ENCODE data around the gene THOP1.
"Not testable (repeated sequence)": the region's sequence is repeated elsewhere in the genome, so short reads cannot be mapped to it uniquely, and the experiment has no call there.

The THOP1 gene

DNA sequence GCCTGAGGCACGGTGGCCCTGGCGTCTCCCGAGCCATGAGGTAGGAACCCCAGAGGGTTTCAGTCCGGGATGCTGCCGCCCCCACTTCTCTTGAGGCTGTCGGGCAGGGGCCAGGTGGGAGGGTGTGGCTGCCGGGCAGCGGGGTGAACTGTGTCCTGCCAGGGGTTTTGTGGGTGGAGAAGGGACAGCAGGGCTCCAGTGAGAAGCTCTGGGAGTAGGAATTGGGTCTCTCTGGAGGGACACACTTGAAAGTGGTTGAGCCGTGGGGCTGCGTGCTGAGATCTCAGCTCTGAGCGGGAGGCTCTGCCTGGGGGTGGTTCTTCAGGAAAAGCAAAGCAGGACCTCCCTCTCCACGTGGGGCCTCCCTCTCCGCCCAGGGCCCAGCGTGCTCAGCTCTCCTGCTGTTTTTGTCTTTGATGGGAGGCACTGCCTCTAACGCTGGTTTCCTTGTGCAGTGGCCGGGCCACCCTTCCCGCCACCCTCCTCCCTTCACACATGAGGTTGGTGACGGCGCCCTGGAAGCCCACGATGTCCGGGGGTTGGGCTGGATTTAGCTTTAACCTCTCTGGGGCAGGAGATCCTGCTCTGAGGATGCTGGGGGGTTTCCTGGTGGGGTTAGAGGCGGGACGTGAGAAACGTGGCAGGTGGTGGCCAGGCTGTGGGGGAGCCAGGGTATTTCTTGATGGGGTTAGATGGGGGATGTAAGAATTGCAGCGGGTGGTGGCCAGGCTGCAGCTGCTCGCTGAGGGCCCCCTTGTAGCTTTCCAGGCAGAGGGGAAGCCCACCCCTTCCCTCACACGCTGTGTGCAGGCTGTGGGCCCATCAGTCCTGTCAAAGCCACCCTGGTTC, 19.1 kb downstream of the THOP1 start:
- DNase-seq = no peak

DNA sequence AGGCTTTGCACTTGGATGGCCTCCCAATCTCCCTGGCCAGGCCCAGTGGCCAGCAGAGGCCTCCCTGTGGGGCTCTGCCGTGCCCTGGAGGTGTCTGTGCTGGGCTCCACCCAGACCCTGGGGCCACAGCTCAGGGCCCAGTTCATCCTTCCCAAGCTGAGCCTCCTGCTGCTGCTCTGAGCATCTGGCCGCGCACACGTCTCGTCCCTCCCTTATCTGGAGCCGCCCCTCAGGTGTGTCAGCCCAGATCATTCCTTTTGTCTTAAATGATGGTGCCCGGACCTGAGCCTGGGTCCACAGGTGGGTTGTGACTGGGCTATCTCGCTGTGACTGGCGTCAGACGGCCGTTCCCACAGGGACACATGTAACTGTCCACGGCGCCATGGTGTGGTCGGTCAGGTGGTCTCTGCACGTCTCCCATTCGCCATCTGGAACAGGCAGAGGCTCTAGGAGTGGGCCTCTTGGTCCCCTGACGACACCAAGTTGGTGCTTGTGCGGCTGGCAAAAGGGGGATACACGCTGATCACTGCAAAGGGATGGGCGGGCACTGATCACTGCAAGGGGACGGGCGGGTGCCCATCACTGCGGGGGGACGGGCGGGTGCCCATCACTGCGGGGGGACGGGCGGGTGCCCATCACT, 20.1 kb downstream of the THOP1 start:
- no peak for DNase-seq

DNA sequence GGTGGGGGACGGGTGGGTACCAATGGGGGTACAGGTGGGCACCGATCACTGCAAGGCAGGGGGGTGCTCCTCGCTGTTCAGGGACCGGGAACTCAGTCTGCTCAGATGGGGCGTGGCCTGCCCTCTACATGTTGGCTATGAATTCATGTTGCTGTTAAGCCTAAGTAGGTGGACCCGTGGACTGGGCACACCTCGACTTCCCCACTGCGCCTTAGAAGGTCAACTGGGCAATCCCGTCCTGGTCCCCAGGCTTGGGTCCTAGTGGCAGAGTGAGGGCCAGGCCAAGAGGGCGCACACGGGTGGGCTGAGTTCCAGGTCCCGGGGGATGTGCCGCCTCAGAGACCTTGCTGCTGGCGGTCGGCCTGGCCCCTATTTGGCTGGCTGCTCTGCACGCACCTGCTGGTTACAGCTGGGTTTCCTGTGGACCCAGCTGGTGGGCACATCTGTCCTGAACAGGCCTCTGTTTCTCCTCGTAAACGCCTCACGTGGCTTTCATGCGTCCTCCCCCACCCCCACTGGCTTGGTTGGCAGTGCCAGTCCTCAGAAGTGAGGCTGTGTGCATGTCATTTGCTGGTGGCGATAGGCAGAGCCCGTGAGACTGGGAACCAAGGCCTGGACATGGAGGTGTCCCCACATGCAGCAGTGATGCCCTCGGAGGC, 20.8 kb downstream of the THOP1 start:
- DNase-seq = no peak

DNA sequence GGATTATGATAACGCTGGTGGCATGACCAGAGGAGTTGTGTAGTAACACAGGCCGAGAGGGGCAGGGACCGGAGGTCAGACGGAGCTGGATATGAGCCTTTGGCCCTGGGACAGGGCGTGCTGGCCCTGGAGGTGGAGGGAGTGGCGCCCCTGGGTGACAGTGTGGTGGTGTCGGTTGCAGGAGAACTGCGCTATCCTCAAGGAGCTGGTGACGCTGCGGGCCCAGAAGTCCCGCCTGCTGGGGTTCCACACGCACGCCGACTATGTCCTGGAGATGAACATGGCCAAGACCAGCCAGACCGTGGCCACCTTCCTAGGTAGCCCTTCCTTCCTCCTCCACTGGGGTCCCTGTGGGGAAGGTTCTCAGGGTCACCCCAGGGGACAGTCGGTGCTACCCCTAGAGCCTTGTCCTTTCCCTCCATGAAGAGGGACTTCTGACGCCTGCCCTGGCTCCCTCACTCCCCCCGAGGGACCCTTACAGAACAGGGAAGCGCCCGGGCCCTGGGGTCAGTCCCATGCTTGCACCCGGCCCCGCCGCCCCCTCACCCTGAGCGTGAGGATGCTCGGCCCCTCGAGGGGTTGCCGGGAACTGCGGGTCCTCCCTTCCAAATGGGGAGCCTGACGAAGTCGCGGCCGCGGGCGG, 21.6 kb downstream of the THOP1 start:
- no peak for DNase-seq

DNA sequence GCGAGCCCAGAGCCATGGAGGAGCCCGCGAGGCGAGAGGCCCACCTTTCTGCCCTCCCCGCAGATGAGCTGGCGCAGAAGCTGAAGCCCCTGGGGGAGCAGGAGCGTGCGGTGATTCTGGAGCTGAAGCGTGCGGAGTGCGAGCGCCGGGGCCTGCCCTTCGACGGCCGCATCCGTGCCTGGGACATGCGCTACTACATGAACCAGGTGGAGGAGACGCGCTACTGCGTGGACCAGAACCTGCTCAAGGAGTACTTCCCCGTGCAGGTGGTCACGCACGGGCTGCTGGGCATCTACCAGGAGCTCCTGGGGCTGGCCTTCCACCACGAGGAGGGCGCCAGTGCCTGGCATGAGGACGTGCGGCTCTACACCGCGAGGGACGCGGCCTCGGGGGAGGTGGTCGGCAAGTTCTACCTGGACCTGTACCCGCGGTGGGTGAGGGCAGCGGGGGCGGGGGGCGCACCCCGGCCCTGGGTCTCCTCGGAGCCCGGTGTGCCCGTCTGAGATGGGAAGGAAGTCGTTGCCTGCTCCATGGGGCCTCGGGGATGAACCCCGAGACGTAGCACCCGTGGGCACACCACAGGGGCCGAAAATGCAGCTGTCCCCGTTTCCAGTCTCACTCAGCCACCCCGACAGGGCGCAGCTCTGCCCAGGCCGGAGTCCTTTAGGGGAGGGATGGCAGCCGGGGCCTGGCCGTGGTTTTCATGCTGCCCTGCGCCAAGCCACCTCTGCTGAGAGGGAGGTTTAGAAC, 22.3 kb downstream of the THOP1 start:
- no peak for DNase-seq

DNA sequence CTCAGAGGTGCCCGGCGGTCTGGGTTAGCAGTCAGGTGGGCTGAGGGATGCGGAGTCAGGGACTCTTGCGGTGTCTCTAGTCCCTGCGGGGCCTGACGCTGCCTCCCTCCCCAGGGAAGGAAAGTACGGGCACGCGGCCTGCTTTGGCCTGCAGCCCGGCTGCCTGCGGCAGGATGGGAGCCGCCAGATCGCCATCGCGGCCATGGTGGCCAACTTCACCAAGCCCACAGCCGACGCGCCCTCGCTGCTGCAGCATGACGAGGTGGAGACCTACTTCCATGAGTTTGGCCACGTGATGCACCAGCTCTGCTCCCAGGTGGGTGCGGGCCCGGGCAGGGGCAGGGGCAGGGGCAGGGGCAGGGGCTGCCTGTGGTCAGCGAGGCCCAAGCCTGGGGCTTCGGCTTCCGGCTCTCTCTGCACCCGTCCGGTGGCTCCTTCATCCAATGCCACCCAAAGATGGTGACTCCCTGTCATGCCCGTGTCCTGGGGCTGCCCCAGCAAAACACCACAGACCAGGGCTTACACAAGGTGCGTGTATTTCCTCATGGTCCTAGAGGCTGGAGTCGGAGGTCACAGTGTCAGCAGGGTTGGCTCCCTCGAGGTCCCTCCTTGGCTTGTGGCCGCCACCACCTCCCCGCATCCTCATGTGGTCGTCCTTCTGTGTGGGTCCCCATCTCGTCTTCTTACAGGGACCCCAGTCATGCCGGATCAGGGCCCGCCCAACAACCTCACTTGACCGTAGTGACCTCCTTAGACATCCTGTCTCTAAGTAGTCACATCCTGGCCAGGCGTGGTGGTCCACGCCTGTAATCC, 23.0 kb downstream of the THOP1 start:
- no peak for DNase-seq

DNA sequence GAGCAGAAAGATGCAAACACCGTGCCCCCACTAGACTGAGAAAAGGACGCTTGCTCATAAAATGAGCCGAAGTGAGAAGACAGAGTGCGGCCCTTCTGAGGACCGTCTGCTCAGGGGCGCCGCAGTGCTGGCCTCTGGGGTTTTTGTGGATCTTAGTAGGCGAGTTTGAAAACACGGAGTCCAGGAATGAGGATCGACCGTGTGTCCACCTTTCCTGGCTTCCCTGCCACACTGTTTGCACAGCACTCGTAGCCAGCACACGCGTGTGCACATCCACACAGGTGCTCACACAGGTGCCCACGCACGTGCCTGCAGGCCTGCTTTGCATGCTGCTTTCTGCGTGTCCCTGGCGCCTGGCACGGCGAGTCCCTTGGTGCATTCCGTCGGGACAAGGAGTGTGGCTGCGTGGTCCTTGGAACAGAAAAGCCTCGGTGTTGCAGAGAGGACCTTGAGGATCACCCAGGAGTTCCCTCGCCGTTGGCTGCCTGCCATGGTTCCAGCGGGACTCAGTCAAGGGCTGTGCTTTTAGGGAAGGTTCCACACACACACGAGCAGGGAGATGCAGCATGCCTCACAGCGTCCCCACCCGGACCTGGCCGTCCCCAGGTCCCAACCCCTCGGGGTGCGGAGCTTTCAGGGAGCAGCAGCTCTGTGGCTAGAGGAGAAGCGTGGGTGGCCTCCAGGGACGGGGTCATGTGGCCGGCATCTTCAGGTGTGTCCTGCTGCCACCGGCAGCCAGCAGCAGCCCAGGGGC, 24.3 kb downstream of the THOP1 start:
- no peak for DNase-seq

DNA sequence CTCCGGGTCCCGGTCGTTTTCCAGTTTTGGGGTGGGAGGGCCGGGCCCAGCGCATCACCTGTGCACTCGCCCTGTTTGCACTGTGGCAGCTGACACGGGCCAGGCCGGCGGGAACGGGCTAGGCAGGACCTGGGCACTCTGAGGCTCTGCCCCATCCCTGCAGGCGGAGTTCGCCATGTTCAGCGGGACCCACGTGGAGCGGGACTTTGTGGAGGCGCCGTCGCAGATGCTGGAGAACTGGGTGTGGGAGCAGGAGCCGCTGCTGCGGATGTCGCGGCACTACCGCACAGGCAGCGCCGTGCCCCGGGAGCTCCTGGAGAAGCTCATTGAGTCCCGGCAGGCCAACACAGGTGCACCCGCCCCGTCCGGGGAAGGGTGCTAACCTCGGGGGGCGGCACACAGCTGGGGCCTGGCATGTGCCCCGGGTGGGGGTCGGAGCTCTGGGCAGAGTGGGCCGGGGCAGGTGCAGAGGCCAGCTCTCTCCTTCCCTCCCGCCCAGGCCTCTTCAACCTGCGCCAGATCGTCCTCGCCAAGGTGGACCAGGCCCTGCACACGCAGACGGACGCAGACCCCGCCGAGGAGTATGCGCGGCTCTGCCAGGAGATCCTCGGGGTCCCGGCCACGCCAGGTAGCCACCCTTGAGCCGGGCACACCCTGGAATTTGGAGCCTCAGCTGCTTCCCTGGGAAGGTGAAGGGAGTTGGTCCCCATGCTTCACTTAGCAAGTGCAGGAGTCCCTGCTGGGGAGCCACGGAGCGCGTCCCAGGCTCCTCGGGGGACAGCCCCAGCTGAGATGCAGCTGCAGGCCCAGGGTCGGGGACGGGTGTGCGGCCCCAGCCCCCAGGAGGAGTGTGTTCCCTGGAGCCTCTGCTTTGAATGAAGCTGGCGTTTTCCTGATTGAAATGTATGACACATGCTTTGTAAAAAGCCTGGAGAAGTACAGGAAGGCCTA, 25.1 kb downstream of the THOP1 start:
- DNase-seq = no peak

DNA sequence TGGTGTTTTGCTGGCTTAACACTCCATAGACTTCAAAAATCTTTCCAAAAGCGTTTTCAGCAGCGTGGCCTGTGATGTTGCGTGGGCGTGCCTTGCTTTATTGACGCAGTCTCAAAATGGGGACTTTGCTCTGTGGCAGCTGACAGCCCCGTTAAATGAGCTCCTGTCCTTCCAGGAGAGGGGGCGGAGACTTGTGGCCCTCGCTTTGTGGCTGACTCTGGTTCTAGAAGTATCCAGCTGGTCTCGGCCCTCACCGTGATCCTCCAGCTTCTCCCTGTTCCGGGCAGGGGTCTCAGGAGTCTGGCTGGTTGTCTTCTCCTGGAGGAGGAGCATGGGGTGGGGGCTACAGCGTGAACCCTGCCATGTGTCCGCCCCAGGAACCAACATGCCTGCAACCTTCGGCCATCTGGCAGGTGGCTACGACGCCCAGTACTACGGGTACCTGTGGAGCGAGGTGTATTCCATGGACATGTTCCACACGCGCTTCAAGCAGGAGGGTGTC, 26.0 kb downstream of the THOP1 start:
- DNase-seq = no peak

DNA sequence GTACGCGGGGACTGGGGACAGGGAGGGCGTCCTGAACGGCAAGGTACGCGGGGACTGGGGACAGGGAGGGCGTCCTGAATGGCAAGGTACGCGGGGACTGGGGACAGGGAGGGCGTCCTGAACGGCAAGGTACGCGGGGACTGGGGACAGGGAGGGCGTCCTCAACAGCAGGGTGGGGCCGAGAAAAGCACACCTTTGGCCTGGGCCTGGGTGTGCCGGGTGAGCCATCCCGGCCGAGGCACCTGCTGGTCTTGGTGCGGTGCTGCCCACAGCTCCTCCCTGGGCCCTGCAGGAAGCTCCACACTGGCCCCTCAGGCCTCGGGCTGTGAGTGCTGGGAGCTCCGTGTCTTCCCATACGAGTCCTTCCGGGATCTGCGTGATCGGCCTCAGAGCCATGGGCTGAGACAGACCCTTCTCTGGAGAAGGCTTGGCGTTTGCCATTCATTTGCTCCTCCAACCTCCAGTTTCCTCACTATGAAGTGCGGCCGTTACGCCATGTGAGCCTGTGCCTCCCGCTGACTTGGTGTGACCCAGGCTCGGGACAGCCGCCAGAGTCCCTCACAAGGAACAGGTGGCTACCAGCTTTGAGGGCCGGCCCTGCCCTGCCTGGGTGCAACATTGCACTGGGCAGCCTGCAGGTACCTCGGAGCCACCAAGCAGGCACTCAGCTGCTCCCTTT, 26.6 kb downstream of the THOP1 start:
- DNase-seq = no peak

DNA sequence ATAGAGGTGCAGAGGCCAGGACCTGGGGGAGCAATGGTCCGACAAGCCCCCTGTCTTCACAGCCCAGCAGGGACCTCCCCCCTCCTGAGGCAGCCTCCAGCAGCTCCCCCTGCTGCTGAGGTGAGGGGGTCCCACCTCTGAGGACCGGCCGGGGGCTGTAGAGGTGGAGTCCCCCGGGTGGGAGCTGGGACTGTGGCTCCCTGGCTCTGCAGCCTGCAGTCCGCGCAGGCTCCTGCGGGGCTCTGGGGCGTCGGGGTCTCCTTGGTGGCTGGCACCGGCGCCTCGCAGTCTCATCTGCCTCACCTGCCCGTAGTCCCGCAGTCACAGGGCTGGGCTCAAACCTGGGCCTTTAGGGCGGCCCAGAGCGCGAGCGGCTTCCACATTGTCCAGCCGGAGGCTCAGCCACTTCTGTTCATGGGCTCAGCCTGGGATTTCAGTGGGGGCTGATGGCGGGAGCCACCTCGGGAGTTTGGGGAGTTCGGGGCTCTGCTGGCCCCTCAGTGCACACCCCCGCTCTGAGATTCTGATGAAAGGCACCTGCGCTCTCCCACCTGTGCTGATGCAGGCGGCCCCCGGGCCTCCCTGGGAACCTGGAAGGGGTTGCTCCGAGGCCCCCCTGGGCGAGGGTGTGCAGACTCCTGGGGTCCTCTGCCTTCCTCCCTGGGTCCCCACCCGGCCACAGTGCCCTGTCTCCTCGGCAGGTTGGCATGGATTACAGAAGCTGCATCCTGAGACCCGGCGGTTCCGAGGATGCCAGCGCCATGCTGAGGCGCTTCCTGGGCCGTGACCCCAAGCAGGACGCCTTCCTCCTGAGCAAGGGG, 27.3 kb downstream of the THOP1 start:
- no peak for DNase-seq

DNA sequence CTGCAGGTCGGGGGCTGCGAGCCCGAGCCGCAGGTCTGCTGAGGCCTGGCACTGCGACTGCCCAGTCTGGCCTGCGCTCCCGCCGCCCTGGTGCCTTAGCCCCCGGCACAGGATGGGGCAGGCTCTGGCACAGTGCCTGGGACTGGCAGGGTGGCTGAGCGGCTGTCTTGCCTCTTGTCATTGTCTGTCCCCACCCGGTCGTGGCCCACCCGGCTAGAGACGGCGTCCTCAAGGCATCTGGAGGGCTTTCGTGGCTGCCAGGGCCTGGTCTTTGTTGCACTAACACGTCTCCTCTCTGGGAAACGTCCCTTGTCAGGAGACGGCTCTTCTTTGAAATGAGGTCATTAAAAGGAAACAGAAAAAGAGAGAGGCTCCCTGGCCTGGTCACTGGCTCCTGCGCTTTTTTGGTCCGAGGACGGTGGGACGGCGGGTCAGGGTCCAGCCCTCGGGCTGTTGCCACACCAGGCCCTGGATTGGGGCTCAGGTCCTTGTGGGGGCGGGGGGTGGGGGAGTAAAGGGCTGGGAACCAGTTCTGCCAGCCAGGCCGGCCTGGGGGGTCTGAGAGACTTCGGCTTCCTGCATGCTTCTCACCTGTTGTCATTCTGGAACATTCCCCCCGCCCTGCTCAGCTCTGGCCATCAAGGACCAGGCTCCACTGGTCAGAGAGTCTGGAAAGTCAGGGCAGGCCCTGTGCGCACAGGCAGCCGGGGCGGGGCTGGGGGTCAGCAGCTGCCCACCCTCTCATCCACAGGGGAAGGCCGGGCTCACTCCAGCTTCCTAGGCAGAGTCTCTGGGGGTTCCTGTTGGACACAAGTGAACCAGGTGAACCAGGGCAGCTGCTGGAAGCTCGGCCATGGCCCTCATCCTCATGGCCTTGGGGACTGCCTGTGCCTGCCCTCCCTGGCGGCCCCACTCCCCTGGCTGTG, 28.2 kb downstream of the THOP1 start:
- DNase-seq = no peak

DNA sequence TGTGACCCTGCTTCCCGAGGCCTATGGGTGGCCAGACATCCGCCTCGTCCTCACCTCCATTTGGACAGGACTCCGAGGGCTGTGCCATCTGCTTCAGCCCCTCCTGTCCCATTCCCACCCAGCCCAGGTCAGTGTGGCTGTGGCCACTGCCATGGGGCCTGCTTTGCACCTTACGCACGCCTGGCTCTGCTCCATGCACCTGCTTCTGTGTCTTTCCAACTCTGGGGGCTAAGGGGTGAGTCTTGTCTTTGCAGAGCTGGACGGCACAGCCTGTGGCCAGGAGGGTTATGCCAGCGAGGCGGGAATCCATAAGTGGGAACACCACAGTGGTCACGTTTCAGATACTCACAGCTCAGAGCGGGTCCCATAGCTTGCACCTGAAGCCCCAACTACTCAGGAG, 29.1 kb downstream of the THOP1 start:
- DNase-seq = no peak

DNA sequence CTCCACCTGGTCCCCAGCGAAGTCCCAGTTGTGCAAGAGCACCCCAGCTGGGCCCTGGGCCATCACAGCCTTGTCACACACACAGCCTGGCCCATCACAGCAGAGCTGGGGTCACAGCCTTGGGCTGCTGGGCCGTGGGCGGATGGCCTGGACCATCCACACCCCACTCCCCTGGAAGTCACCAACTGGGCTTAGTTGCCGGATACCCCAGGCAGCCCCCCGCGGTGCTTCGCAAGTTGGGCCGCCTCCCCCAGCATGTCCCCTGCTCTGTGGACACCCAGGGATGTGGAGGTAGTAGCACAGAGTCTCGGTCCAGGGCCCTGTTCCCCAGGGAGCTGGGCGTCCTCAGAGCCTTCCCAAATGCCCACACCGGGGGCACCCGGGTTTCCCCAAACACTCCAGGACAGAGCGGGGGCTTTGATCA, 29.9 kb downstream of the THOP1 start:
- DNase-seq = no peak

DNA sequence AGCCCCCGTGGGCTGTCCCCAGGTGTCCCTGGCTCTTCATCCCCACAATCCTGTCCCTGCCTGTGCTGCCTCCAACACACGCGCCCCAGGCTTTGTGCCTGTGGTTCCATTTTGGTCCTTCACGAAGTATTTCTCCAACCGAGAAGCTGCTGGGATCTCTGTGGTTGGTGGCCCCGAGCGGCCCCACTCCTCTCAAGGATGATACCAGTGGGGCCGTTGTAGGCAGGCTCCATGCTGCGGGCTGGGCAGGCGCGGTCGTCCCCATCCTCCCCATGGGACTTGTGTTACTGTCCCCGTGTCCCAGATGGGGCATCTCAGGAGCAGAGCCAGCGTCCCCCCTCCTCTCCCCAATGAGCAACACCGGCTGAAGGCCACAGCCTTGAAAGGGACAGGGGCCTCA, 30.6 kb downstream of the THOP1 start:
- DNase-seq = no peak

DNA sequence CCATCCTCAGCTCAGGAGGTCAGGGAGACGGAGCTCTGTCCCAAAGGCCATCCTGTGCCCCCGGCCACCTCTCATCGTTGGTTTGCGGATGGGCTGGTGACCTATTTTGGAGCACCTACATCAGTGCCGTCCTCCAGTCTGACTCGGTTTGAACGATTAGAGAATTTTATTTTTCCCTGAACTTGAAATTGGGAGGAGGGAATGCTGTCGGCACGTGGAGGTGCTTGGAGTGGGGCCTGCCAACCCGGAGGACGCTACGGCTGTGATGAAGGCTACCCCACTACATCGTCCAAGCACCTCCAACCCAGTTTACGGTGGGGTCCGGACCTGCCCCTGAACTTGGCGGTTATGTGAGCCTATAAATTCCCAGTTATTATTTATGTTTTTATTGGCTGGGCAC, 31.3 kb downstream of the THOP1 start:
- no peak for DNase-seq

DNA sequence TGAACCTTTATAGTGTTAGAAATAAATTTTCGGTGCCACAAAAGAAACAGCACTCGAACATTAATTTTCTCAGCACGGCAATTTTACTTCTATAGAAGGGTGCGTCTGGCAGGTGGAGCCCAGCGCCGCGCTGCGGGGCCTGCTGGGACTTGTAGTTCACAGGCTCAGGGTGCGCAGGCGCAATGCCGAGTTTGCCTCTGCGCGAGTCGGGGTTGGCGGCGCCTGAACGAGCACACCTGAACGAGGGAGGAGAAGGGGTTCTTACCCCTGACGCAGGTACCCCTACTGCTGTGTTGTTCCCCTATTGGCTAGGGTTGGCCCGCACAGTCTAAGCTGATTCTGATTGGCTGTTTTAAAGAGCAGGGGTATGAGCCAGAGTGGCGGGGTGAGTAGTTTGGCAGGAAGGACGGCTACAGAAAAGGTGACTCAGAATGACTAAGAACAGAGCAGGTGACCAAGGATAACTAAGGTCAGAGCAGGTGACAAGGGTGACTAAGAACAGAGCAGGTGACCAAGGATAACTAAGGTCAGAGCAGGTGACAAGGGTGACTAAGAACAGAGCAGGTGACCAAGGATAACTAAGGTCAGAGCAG, 32.0 kb downstream of the THOP1 start:
- DNase-seq = not testable (repeated sequence)

Data from hematopoietic multipotent progenitor cell treated with erythropoietin and hydrocortisone succinate and interleukin-3 and kit ligand, for 6 days (in vitro differentiated cells).